GM12878 (cell line): Measurements from ENCODE around the gene MCM3AP. TPM values are rescaled to one million over a fixed set of nuclear protein-coding genes. Genes with fewer than 3 reads are reported as not detected.

Experiments used
- PAX5 ChIP-seq: IDR thresholded peaks from 2 replicates; pipeline ENCODE4 v1.6.1; 2011; ENCODE audit warnings: low read depth, low read length, borderline replicate concordance
- PKNOX1 ChIP-seq: fragments of 450-650 bp; IDR thresholded peaks from 2 replicates; pipeline ENCODE4 v1.6.1; 2016; ENCODE audit warnings: mild to moderate bottlenecking
- SUZ12 ChIP-seq: fragments of 200-600 bp; sonication (generic); IDR thresholded peaks from one replicate; pipeline ENCODE4 v1.6.1; 2018; ENCODE audit warnings: antibody characterized with exemption, mild to moderate bottlenecking; ENCODE audit not compliant: unreplicated experiment
- ZBTB33 ChIP-seq: fragments of 450-650 bp; IDR thresholded peaks from 2 replicates; pipeline ENCODE4 v1.6.1; 2017; ENCODE audit warnings: mild to moderate bottlenecking
- ZNF687 ChIP-seq: fragments of 450-650 bp; IDR thresholded peaks from 2 replicates; pipeline ENCODE4 v1.6.1; 2017; ENCODE audit warnings: mild to moderate bottlenecking, moderate library complexity
- polyA plus RNA-seq, 11 experiments: library from polyadenylated mRNA; depleted of rRNA in 4 of 11; unstranded in 6 of 11; stranded (reverse) in 5 of 11; fragments of >200 nt; fragmentation: Nextera tagmentation in 4 of 11; fragmentation: Illumina TruSeq in 1 of 11; extraction: Ambion mirVana in 4 of 11; extraction: Trizol in 1 of 11; gene quantifications; 1 replicate in 1 of 11; 2 replicates in 10 of 11; pipeline versions ENCODE4 v1.2.1 to v1.2.3, GENCODE V29; 2011 to 2016; ENCODE audit warnings: inconsistent platforms in 2 of 11, missing spikeins in 2 of 11, low read depth in 1 of 11
- total RNA-seq, 4 experiments: library from RNA; depleted of rRNA in 3 of 4; stranded (reverse); fragments of >200 nt in 3 of 4; fragmentation: Illumina TruSeq in 1 of 4; extraction: Trizol in 1 of 4; gene quantifications; 2 replicates each; pipeline versions ENCODE4 v1.2.1 to v1.2.3, GENCODE V29; 2013 to 2021

Gene MCM3AP
- total and polyA plus RNA-seq, 10 of the 15 experiments (the other 5 are each of a cell fraction or from before 2014, with no cell fraction given) = 6.1 to 95.7 (median 47.0) TPM

GRCh38 chr21:46334351-46335140, 49.1 kb upstream of the MCM3AP start (continued):
- TF ChIP-seq PKNOX1 (no peak), ZBTB33 (no peak), SUZ12 (no peak), ZNF687 (no peak), PAX5 (0 out of 2 replicates have a peak, but pooled peaks have one; percentile 28)
